HG03442 (cell line): ENCODE results near the gene FBXO24.
"Not testable (repeated sequence)": the region's sequence is repeated elsewhere in the genome, so short reads cannot be mapped to it uniquely, and the experiment has no call there.

ENCODE experiments used
- ATAC-seq: cut with Tn5 transposase; IDR thresholded peaks from one replicate; pipeline ENCODE4 v1.9.1; 2021; ENCODE audit warnings: mild to moderate bottlenecking, moderate library complexity; ENCODE audit not compliant: unreplicated experiment

FBXO24 gene

GRCh38 chr7:100559127-100559526 is 27.0 kb upstream of the FBXO24 start:
- ATAC-seq, result no peak

GRCh38 chr7:100561491-100562194 is 24.5 kb upstream of the FBXO24 start:
- no peak for ATAC-seq

- ATAC-seq, result no peak
Observed at GRCh38 chr7:100562195-100563099, 23.7 kb upstream of the FBXO24 start.

GRCh38 chr7:100563100-100563564 is 23.0 kb upstream of the FBXO24 start:
- no peak for ATAC-seq

- peak; percentile 45 for ATAC-seq
Observed at GRCh38 chr7:100563809-100564400, 22.2 kb upstream of the FBXO24 start.

- not testable (repeated sequence) for ATAC-seq
Observed at GRCh38 chr7:100564405-100564804, 21.7 kb upstream of the FBXO24 start.

- no peak for ATAC-seq
Observed at GRCh38 chr7:100565133-100565571, 21.0 kb upstream of the FBXO24 start.

GRCh38 chr7:100566018-100566531 is 20.1 kb upstream of the FBXO24 start:
- ATAC-seq, result no peak

- no peak for ATAC-seq
Observed at GRCh38 chr7:100567031-100567730, 18.9 kb upstream of the FBXO24 start.

- no peak for ATAC-seq
Observed at GRCh38 chr7:100567751-100568175, 18.4 kb upstream of the FBXO24 start.

GRCh38 chr7:100568176-100568895 is 17.8 kb upstream of the FBXO24 start:
- no peak for ATAC-seq

GRCh38 chr7:100568896-100569844 is 17.0 kb upstream of the FBXO24 start:
- ATAC-seq, result peak; percentile 34

- no peak for ATAC-seq
Observed at GRCh38 chr7:100570954-100571828, 14.9 kb upstream of the FBXO24 start.

GRCh38 chr7:100571829-100572116 is 14.4 kb upstream of the FBXO24 start:
- ATAC-seq, result no peak

- no peak for ATAC-seq
Observed at GRCh38 chr7:100572281-100572948, 13.7 kb upstream of the FBXO24 start.

GRCh38 chr7:100572949-100573675 is 13.0 kb upstream of the FBXO24 start:
- ATAC-seq, result no peak
